ENCODE results near the gene TSC2.

The TSC2 gene

DNA sequence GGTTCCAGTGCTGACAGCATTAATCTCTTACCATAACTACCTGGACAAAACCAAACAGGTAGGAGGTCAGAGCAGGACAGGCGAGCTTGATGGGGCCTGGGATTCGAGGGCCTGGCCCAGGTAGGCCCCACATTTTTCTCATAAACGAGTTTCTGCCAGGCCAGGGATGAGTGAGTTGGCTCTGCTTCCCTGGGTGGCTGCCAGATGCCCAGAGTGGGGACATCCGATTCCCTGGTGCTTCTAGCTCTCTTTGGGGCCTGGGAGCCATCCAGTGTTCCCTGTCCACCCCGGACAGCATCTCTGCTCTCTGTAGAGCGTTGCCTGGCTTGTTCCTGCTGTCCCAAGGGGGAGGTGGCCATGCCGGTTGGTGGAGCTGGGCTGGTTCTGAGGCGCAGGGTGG is 25.1 kb downstream of the TSC2 start:
- DNase-seq, result no peak

DNA sequence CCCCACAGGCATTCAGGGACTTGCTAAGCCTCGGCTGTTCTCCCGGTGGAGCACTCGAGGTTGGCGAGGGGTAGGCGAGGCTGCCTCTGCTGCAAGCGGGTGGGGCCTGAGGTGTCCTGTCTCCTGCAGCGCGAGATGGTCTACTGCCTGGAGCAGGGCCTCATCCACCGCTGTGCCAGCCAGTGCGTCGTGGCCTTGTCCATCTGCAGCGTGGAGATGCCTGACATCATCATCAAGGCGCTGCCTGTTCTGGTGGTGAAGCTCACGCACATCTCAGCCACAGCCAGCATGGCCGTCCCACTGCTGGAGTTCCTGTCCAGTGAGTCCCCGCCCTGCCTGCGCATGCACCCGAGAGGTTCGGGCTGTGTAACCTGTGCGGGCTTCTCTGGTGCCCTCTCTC is 26.3 kb downstream of the TSC2 start:
- no peak for DNase-seq

DNA sequence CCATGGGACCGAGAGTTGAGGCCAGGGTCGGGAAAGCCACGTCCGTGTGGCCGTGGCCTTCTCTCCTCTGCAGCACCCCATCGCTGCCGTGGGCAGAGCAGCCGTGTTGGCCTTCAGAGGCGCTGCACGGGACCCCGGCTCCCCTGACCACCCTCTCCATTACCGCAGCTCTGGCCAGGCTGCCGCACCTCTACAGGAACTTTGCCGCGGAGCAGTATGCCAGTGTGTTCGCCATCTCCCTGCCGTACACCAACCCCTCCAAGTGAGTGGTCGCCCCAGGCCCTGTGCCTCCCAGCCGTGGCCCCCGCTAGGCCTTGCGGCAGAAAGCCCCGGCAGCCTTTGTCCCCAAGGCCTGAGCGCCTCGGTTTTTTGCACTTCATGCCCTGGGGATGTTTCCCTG is 27.8 kb downstream of the TSC2 start:
- no peak for DNase-seq

DNA sequence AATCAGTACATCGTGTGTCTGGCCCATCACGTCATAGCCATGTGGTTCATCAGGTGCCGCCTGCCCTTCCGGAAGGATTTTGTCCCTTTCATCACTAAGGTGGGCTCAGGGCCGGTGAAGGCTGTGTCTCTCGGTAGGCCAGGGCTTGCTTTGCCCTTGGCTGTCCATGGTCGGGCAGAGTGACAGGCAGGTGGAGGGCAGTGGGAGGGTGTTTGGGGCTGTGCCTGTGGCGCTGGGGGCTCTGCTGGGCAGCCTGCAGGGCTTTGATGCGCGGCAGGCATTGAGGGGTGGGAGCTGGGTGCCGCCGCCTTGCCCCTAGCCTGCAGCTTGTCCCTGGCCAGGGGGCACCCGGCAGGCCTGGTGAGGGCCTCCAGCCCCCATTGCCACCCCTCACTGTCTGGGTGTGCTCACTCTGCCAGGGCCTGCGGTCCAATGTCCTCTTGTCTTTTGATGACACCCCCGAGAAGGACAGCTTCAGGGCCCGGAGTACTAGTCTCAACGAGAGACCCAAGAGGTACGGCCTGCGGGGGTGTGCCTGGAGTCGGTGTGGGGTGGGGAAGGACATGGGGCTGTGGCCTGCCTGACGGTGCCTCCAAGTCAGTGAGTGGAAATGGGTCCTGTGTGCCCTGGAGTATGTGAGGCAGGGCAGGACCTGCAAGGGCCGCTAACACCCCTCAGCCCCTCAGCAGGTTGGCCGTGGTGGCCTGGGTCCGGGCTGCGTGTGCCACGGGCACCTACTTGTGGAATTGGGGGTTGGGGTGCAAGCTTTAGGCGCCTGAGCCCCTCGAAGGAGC is 28.5 kb downstream of the TSC2 start:
- no peak for DNase-seq

DNA sequence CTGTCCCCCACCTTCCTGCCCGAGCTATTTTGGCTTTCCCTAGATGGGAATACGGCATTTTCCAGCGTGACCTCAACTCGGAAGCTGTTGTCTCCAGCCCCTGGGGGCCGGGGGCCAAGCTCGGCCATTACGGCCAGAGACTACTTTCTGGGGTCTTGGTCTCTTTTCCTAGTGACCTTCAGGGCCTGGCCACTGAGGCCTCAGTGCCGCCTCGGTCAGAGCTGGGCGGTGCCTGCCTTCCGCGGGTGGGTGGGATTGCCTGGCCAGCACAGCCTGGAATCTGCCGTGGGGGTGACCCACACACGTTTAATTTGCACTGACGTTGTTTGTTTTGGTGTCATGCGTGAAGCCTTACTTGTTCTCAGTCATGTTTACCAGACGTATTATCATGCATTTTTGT is 29.2 kb downstream of the TSC2 start:
- DNase-seq, result no peak

DNA sequence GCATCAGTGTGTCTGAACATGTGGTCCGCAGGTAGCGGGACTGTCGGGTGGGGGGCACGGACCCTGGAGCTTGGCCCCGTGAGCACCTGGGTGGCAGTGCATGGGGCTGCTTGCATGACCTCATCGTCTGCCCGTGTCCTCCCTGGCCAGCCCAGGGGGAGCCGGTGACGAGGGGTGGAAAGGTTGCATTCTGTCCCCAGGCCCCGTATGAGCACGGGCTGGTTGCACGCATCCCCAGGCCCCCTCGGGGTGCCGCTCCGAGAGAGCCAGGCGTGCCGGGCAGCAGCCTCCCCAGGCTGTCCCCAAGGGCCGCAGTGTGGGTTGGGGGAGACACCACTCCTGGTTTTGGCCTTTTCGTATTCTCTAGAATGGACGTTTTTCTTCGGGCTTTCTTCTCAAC is 29.9 kb downstream of the TSC2 start:
- no peak for DNase-seq

DNA sequence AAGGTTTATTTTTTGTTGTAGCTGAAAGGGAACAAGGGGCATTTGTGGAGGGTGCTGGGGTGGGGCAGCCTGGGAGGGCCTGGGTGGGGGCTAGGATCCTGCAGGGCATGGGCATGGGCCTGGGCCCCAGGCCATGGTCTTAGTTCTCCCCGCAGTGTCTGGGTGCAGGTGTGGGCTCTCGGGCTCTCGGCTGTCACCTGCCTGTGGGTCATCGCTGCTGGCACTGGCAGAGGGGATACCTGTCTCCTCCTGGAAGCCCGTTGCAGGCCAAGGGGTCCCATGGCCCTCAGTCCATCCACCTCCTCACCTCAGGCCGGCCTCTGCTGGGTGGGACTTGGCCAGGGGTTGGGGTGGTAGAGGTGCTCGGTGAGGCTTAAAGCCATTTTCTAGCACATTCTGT is 30.3 kb downstream of the TSC2 start:
- DNase-seq, result no peak

DNA sequence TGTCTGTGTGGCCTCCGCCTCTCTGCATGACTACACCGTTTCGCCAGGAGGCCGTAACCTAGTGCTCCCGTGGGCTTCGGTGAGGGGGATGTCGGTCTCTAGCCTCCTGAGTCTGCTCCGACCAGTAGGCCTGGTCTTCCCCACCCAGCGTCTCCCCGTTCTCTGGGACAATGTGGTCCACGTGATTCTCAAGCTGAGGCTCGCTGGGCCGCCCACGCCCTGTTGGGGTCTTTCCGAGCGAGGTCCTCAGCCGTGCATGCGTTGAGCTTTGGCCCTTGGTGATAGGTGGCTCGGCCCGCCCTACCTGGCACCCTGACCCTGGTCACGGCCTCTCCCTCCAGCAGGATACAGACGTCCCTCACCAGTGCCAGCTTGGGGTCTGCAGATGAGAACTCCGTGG is 30.9 kb downstream of the TSC2 start:
- no peak for DNase-seq

DNA sequence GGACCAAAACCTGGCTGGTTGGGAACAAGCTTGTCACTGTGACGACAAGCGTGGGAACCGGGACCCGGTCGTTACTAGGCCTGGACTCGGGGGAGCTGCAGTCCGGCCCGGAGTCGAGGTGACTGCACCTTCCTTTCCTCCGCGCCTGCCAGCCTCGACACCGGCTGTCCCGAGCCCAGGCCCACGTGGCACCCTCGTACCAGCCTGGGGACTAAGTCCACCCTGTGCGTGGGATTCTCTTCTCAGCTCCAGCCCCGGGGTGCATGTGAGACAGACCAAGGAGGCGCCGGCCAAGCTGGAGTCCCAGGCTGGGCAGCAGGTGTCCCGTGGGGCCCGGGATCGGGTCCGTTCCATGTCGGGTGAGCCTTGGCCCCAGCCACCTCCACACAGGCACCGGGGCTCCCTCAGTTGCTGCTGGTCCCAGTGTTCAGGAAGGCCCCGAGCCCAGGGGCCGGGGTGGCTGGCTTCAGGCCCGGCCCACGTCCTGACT is 31.6 kb downstream of the TSC2 start:
- no peak for DNase-seq

DNA sequence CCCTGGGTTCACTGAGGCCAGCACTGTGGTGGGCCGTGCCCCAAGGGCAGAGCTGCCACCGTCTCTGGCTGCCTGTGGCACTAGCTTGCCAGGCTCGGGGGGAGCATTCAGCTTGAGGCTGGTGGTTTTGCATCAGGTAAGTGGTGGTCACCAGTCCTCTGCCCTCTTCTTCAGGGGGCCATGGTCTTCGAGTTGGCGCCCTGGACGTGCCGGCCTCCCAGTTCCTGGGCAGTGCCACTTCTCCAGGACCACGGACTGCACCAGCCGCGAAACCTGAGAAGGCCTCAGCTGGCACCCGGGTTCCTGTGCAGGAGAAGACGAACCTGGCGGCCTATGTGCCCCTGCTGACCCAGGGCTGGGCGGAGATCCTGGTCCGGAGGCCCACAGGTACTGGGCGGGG is 32.2 kb downstream of the TSC2 start:
- no peak for DNase-seq

DNA sequence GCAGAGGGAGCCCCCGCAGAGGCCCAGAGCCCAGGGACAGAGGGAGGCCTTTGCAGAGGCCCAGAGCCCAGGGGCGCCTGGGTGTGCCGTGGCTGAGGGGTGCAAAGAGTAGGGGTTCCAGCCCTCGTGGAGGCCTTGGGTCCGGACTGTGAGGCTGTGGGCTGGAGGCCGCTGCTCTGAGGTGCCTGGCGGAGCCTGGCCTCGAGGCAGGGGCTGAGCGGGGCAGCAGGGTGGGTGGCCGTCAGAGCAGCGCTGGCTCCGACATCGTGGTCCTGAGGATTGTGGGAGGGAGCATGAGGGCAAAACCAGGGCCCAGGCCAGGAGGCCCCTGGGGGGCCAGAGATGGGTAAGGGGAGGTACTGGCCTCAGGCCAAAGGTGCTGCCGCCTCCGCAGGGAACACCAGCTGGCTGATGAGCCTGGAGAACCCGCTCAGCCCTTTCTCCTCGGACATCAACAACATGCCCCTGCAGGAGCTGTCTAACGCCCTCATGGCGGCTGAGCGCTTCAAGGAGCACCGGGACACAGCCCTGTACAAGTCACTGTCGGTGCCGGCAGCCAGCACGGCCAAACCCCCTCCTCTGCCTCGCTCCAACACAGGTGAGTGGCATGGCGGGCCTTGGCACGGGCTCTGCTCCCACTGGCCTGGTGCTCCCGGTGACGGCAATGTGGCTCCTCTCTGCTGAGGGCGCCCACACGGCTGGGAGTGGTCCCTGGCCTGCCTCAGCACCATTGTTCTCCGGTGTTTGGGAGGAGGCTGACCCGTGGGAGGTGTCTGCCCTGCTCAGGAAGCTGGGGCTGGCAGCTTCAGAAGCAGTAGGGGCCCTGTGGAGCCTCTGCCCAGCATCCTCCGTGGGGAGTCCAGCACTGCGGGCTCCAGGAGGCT is 33.7 kb downstream of the TSC2 start:
- DNase-seq, result no peak

DNA sequence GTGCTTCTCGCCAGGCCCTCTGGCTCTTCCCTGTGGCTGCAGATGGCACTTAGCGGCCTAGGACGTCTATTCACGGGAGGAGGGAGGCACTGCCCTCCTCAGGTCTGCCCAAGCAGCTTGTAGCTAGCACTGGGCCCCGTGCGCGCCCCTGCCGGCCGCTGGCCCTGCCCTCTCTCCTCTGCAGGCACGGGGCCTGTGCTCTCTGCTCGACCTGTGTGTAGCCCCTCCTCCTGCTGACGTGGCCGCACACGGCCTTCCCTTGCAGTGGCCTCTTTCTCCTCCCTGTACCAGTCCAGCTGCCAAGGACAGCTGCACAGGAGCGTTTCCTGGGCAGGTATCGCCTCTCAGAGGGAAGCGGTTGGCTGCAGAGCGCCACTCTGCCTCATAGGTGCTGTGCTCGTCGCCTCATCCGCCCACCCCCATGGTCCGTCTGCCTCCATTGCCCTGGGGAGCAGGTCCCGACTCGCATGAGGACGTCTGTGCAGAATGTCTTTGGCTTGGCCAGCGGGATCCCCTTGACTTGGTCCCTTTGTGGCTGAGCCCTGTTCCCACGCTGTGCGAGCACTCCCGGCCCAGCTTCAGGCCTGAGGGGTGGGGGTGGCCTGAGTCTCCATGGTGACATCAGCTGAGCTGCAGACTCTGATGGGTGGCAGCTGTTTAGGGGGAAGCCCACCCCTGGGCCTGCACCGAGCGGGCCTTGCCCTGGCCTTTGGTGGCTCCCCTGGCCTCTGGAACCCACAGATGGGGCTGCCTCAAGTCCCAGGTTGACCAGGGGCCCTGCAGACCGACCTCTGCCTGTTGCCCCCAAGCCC is 34.6 kb downstream of the TSC2 start:
- DNase-seq, result peak; percentile 59

DNA sequence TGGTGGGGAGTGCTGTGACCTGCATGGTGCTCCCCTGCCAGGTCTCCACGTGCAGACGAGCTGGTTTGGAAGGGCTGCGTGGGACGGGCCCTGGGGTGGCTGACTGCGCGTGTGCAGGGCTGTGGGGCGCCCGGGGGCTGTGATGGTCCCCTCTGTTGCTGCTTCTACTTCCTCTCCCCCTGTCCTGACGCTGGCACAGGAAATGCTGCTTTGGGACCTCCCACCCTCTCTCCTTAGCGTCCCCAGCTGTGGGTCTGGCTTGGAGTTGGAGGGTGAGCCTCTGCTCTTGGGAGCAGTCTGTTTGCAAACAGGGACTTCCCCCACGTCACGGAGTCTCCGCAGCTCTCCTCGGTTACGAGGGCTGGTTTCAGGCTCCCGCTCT is 35.2 kb downstream of the TSC2 start:
- DNase-seq, result no peak

DNA sequence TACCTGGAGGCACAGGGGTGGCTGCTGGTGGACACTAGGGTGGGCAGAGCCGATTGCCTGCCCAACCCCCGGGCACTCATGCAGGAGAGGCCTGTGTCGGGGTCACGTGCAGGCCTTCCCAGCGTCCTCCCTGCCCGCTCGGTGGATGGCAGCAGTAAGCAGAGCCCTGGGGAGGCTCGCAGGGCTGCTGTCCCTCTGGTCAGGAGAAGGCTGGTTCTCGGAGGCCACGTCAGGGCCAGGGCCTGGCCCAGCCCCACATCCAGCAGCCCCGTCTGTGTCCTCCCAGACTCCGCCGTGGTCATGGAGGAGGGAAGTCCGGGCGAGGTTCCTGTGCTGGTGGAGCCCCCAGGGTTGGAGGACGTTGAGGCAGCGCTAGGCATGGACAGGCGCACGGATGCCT is 35.6 kb downstream of the TSC2 start:
- DNase-seq, result no peak

DNA sequence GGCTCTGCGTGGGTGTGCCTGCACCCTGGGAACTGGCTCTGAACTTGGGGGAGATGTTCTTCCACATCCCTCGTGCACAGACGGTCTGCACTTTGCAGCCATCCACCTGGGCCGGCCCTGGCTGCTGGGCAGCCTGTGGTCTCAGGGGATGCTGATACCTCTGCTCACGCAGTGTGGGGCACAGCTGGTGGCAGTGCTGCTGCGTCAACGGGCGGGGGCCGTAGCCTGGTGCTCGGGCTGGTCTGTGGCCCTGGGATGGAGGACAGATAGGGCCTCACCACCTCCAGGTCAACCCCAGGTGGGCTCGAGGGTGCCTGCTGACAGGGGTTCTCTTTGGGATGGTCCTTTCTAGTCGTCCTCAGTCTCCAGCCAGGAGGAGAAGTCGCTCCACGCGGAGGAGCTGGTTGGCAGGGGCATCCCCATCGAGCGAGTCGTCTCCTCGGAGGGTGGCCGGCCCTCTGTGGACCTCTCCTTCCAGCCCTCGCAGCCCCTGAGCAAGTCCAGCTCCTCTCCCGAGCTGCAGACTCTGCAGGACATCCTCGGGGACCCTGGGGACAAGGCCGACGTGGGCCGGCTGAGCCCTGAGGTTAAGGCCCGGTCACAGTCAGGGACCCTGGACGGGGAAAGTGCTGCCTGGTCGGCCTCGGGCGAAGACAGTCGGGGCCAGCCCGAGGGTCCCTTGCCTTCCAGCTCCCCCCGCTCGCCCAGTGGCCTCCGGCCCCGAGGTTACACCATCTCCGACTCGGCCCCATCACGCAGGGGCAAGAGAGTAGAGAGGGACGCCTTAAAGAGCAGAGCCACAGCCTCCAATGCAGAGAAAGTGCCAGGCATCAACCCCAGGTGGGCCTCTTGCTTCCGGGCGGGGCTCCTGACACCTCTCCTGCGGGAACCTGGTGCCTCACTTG is 36.3 kb downstream of the TSC2 start:
- DNase-seq, result no peak

DNA sequence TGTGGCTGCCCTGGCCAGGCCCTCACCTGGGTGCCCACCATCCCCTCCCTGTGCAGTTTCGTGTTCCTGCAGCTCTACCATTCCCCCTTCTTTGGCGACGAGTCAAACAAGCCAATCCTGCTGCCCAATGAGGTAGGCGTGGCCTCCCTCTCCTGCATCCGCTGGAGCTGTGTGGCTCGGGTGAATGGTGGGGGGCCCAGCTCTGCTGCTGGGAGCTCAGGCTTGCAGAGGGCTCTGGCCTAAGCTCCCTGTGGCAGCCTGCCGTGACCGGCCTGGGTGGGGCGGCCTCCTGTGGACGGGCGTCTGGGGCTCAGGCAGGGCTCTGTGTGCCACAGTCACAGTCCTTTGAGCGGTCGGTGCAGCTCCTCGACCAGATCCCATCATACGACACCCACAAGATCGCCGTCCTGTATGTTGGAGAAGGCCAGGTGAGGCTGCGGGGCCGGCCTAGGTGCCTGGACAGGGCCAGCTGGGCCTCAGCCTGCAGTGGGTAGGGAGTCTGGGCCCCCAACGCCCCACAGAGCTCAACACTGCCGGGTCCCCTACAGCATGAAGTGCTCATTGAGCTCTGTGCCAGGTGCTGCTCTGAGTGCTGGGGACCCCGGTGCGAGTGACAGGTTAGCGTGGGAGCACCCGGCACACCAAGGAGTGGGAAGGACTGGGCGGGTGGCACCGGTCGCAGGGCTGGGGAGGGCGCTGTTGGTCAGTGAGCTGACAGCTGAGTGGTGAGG is 37.3 kb downstream of the TSC2 start:
- no peak for DNase-seq

DNA sequence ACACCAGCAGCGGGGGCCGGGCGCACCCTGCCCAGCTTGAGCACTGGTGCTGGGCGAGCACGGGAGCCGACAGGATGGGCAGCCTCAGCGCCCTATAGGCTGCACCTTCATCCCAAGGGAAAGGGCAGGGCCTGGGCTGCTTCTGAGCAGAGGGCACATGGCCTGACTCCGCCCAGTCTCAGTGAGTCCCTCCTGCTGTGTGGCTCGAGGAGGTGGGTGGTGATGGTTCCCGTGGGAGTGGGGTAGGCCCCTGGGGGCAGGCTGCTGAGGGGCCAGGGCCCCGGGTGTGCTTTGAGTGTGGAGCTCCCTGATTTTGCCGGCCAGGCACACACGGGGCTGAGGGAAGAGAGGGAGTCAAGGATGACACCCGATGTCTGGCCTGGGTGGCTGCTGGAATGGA is 37.9 kb downstream of the TSC2 start:
- no peak for DNase-seq

DNA sequence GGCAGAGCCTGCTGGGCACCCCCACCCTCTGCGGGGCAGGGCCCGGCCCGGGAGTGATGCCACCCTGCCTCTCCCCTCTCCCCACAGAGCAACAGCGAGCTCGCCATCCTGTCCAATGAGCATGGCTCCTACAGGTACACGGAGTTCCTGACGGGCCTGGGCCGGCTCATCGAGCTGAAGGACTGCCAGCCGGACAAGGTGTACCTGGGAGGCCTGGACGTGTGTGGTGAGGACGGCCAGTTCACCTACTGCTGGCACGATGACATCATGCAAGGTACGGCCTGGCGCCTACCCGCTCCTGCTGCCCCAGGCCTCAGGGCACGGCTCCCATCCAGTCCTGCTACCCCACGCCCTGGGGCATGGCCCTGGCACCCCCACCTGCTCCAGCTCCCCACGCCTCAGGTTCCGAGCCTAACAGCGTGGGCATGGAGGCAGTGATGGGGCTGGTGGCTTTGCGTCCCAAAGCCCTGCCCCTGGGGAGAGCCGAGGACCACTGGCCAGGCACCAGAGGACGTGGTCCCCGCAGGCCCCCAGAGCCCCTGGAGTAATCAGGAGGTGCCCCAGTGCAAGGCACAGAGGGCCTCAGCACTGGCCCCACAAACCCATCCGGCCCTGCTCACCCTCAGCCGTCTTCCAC is 38.4 kb downstream of the TSC2 start:
- DNase-seq, result no peak

DNA sequence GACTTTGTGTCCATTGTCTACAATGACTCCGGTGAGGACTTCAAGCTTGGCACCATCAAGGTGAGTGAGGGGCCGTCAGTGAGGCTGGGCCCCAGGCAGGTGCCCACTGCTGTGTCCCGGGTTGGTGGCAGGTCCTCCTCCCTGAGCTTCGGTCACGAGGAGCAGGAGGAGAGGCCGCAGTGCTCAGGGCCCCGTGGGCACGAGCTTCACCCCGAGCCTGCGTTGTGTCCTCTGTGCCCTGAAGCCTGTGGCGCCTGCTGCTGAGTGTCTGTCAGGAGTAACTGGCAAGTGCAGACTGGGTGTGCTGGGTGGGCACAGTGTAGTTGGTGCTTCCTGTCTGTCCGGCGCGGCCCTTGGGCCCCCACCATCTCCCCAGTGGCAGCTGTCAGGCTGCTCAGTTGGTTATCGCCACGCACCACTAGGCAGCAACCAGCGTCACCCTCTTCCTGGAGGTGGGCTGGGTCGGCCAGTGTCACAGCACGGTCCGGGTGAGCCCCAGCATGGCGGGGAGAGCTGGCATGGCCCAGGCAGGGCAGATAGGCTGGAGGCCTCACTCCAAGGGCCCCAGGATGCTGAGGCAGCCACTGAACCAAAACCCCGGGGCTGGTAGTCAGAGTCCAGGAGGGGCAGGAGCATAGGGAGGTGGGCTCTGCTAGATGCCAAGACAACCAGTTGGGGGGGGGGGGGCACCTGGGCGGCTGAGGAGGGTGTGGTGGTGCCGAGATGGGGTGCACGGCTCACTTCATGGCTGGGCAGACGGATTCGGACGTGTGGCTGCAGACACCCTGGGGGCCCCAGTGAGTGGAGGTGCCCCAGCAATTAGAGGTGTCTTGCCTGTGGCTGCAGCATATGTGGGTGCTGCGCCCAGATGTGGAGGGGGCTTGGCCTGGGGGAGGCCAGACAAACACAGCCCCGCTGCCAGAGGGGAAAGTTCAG is 39.3 kb downstream of the TSC2 start:
- no peak for DNase-seq
